ENCODE results near the gene OLFML1.

- no peak for TF ChIP-seq CTCF (IDR thresholded peaks at IDR 0.05)
- no peak for TF ChIP-seq EP300 (IDR thresholded peaks at IDR 0.05)
- no peak for TF ChIP-seq POLR2A (IDR thresholded peaks at IDR 0.05)
Measured at GRCh38 chr11:7528514-7529049, 43.3 kb downstream of the OLFML1 start.
